Measurements from ENCODE around the gene NAA38. TPM values are rescaled to one million over a fixed set of nuclear protein-coding genes. Genes with fewer than 3 reads are reported as not detected.

The NAA38 gene
- total RNA-seq, 1 experiment from 2014 or later, result 50.2 TPM

GRCh38 chr17:7859028-7859427 is 1.7 kb upstream of the NAA38 start:
- Histone ChIP-seq H3K18ac (ENCODE audit: insufficient read length, low read depth, low read length) (no peak overlapping the region), H3K79me1 (ENCODE audit: insufficient read depth, low read depth, low read length, poor library complexity, severe bottlenecking) (no peaks in the 10 kb centered on the region), H3K9ac (ENCODE audit: extremely low read depth, insufficient read length, low read length) (peak overlapping the region; percentile 40), H4K20me1 (ENCODE audit: control insufficient read depth, insufficient read depth, insufficient read length) (no peaks in the 10 kb centered on the region), H3K23me2 (ENCODE audit: insufficient read length, low read depth, low read length, poor library complexity, severe bottlenecking) (peaks cover 29% of the 10 kb centered on the region), H3K23ac (ENCODE audit: insufficient read length, low read depth, low read length) (no peak overlapping the region), H3K79me2 (ENCODE audit: insufficient read depth, low read length) (no peaks in the 10 kb centered on the region), H2BK20ac (ENCODE audit: low read depth, low read length, poor library complexity, severe bottlenecking) (no peak overlapping the region), H3K9me3 (ENCODE audit: control insufficient read depth, low read depth, low read length) (no peaks in the 10 kb centered on the region), H3K4ac (ENCODE audit: low read depth, low read length) (no peak overlapping the region), H2BK12ac (ENCODE audit: insufficient read length, low read depth, low read length) (no peak overlapping the region), H3K56ac (ENCODE audit: insufficient read length, low read depth, low read length) (no peak overlapping the region), H2AFZ (ENCODE audit: low read length) (no peak overlapping the region), H2BK120ac (ENCODE audit: low read depth, low read length, poor library complexity, severe bottlenecking) (no peak overlapping the region), H3K27me3 (ENCODE audit: insufficient read depth, low read length) (peaks cover 15% of the 10 kb centered on the region; the same call in 1 of the 2 replicates), H3K4me2 (ENCODE audit: insufficient read depth, insufficient read length, low read length) (peak overlapping the region; percentile 97), H2BK15ac (ENCODE audit: low read depth, low read length) (no peak overlapping the region), H4K8ac (replicated peaks; ENCODE audit: insufficient read length, low read depth, low read length) (no peak overlapping the region), H3K4me1 (ENCODE audit: insufficient read depth, low read length) (no peaks in the 10 kb centered on the region; the same call in 1 of the 2 replicates), H3K14ac (ENCODE audit: insufficient read depth, low read length) (no peak overlapping the region), H3K27ac (ENCODE audit: insufficient read length, low read depth, low read length) (no peak overlapping the region), H4K5ac (ENCODE audit: insufficient read length, low read depth, low read length) (no peak overlapping the region), H3T11ph (ENCODE audit: low read length) (no peak overlapping the region), H2AK5ac (ENCODE audit: insufficient read length, low read length) (no peak overlapping the region), H4K91ac (ENCODE audit: insufficient read length, low read depth, low read length) (no peak overlapping the region), H2BK5ac (ENCODE audit: insufficient read length, low read length) (no peak overlapping the region)
- peak overlapping the region in 1 of 3 experiments; percentile 44; a peak in 2 of 7 replicates for H3K27ac Mint-ChIP-seq
- H3K4me3 Mint-ChIP-seq, result no peak overlapping the region
- peaks cover 5% of the 10 kb centered on the region for H3K27me3 Mint-ChIP-seq (ENCODE audit: low read depth)
- no peak for TF ChIP-seq CTCF (conservative IDR thresholded peaks at IDR 0.05)
- DNase-seq, result no peak
- H3K9me3 Mint-ChIP-seq, result 0 out of 5 replicates have a peak, but pooled peaks cover 0 to 3% of the 10 kb centered on the region in 2 experiments
- peaks cover 18 to 21% of the 10 kb centered on the region in 2 experiments for H3K4me1 Mint-ChIP-seq
- H3K36me3 Mint-ChIP-seq (ENCODE audit: insufficient read depth in 1 of 3, low read depth in 3 of 3), result peaks cover 0 to 21% (median 5%) of the 10 kb centered on the region in 3 experiments; a peak in 3 of 7 replicates
- WGBS (ENCODE audit: extremely low coverage, insufficient read length, low lambda C conversion rate), result no CpG with 5 or more reads among the region's 8 CpGs

All from H9 (cell line).